K562 (cell line): ENCODE results near the gene HSDL1. TPM values are rescaled to one million over a fixed set of nuclear protein-coding genes. Genes with fewer than 3 reads are reported as not detected.

ENCODE experiments used
- ATAC-seq: fragments of 200-7000 bp; cut with Tn5 transposase; 3 replicates; pipeline ENCODE4 v1.9.1; 2020; ENCODE audit warnings: moderate library complexity
- BruUV-seq: library from RNA; stranded (reverse); fragments of 400-500 nt; replicated peaks from 2 replicates; lab custom pipeline; 2021; lab: Mats Ljungman, UMichigan
- CTCF ChIA-PET: fragments of 300-600 bp; formaldehyde crosslinking; extraction: SDS; loops from one replicate; lab custom pipeline; 2021; ENCODE audit warnings: low intra/inter-chr PET ratio; lab: Yijun Ruan, JAX
- POLR2A ChIA-PET: fragments of 300-600, 350-650 bp; sonication (Branson Sonifier 250); formaldehyde crosslinking; extraction: SDS; loops from one replicate; lab custom pipeline; 2021; ENCODE audit warnings: antibody characterized with exemption, inconsistent platforms; lab: Yijun Ruan, JAX
- DNase-seq, 4 experiments: peaks; one replicate each; pipeline versions ENCODE4 v3.0.0 to v3.0.0-alpha.2; 2011 to 2018; ENCODE audit warnings: low spot score in 3 of 4, mixed read lengths in 3 of 4; ENCODE audit errors: extremely low read depth in 1 of 4
- FAIRE-seq: peaks from 2 replicates; lab custom pipeline; 2011; peaks lifted over from hg19 to GRCh38; lab: Jason Lieb, UNC
- H2AFZ ChIP-seq: 2 replicates; pipeline ENCODE4 v1.6.0; 2011; ENCODE audit warnings: low read depth, low read length, control low read depth, inconsistent platforms
- H3K27ac ChIP-seq: fragments of 200-600 bp; 3 replicates; pipeline ENCODE4 v1.8.0; 2011; ENCODE audit warnings: low read depth, mild to moderate bottlenecking, control low read depth, inconsistent platforms, low read length, moderate library complexity, mixed read lengths; ENCODE audit errors: extremely low read depth
- H3K27me3 ChIP-seq, 2 experiments: fragments of 300-600 bp in 1 of 2; 2 replicates in 1 of 2; 3 replicates in 1 of 2; pipeline versions ENCODE4 v1.6.0 to v1.8.0; 2011; ENCODE audit warnings: inconsistent platforms in 2 of 2, low read length in 2 of 2, mild to moderate bottlenecking in 1 of 2, mixed read lengths in 1 of 2, moderate library complexity in 1 of 2; ENCODE audit not compliant: control insufficient read depth in 2 of 2, insufficient read depth in 2 of 2
- H3K36me3 ChIP-seq: fragments of 300-600 bp; 3 replicates; pipeline ENCODE4 v1.8.0; 2011; ENCODE audit warnings: mild to moderate bottlenecking, low read length, inconsistent platforms; ENCODE audit not compliant: control insufficient read depth, insufficient read depth
- H3K4me1 ChIP-seq, 2 experiments: fragments of 200-600 bp in 1 of 2; replicated peaks in 1 of 2; 2 replicates in 1 of 2; 3 replicates in 1 of 2; pipeline versions ENCODE4 v1.5.1 to v1.8.0; 2011; ENCODE audit warnings: inconsistent platforms in 2 of 2, low read length in 2 of 2, mild to moderate bottlenecking in 1 of 2, mixed read lengths in 1 of 2, moderate library complexity in 1 of 2; ENCODE audit not compliant: control insufficient read depth in 2 of 2, insufficient read depth in 2 of 2
- H3K4me2 ChIP-seq: 2 replicates; pipeline ENCODE4 v1.6.1; 2011; ENCODE audit warnings: low read length, control low read depth, inconsistent platforms, mixed read lengths; ENCODE audit not compliant: insufficient read depth
- H3K4me3 ChIP-seq: fragments of 200-600 bp; sonication (generic), shearing (Covaris generic); 2 replicates; pipeline ENCODE4 v1.5.1; 2016; ENCODE audit warnings: control low read depth, inconsistent platforms
- H3K79me2 ChIP-seq: fragments of 200-600 bp; 3 replicates; pipeline ENCODE4 v1.8.0; 2011; ENCODE audit warnings: low read length, inconsistent platforms; ENCODE audit not compliant: control insufficient read depth, insufficient read depth
- H3K9ac ChIP-seq, 2 experiments: 2 replicates each; pipeline versions ENCODE4 v1.6.0 to v1.6.1; 2011; ENCODE audit warnings: low read depth in 2 of 2, low read length in 2 of 2, control low read depth in 1 of 2, inconsistent platforms in 1 of 2, mild to moderate bottlenecking in 1 of 2, mixed read lengths in 1 of 2; ENCODE audit not compliant: insufficient read depth in 1 of 2
- H3K9me1 ChIP-seq: one replicate; pipeline ENCODE4 v1.6.0; 2011; ENCODE audit warnings: inconsistent platforms, mild to moderate bottlenecking, low read length, moderate library complexity; ENCODE audit not compliant: control insufficient read depth, insufficient read depth
- H3K9me3 ChIP-seq: replicated peaks from 2 replicates; pipeline ENCODE4 v1.5.1; 2011; ENCODE audit warnings: low read depth, low read length, inconsistent platforms; ENCODE audit not compliant: control insufficient read depth, insufficient read depth
- H4K20me1 ChIP-seq: replicated peaks from 2 replicates; pipeline ENCODE4 v1.6.1; 2011; ENCODE audit warnings: low read length, inconsistent platforms, mixed read lengths; ENCODE audit not compliant: control insufficient read depth, insufficient read depth
- ADNP ChIP-seq: fragments of 200-800 bp; sonication (Bioruptor generic); IDR thresholded peaks from 2 replicates; pipeline ENCODE4 v1.6.1; 2016; ENCODE audit warnings: missing genetic modification characterization, missing compliant biosample characterization
- ARID1B ChIP-seq: fragments of 450-650 bp; IDR thresholded peaks from 2 replicates; pipeline ENCODE4 v1.6.1; 2016; ENCODE audit warnings: antibody characterized with exemption, mild to moderate bottlenecking, inconsistent platforms
- CBX3 ChIP-seq, 2 experiments: IDR thresholded peaks; 1 replicate in 1 of 2; 2 replicates in 1 of 2; pipeline ENCODE4 v1.6.1; 2012; ENCODE audit warnings: inconsistent platforms in 2 of 2, low read length in 2 of 2, borderline replicate concordance in 1 of 2, control low read depth in 1 of 2
- EGR1 ChIP-seq: fragments of 450-650 bp; conservative IDR thresholded peaks from 2 replicates; pipeline ENCODE4 v1.6.1; 2017; ENCODE audit warnings: mild to moderate bottlenecking
- FOXP1 ChIP-seq: sonication (generic); formaldehyde crosslinking; IDR thresholded peaks from 2 replicates; pipeline ENCODE4 v1.8.0; 2022; ENCODE audit warnings: mild to moderate bottlenecking, missing genetic modification reagents
- ILF3 ChIP-seq: fragments of 450-650 bp; IDR thresholded peaks from 2 replicates; pipeline ENCODE4 v1.6.1; 2018; ENCODE audit warnings: antibody characterized with exemption, mild to moderate bottlenecking, moderate library complexity, borderline replicate concordance
- KDM1A ChIP-seq, 2 experiments: fragments of 450-650 bp; IDR thresholded peaks; 2 replicates each; pipeline ENCODE4 v1.6.1; 2016; ENCODE audit warnings: mild to moderate bottlenecking in 2 of 2
- L3MBTL2 ChIP-seq: fragments of 450-650 bp; IDR thresholded peaks from 2 replicates; pipeline ENCODE4 v1.6.1; 2016; ENCODE audit warnings: mild to moderate bottlenecking, moderate library complexity
- RBBP5 ChIP-seq: fragments of 200-600 bp; sonication (generic); IDR thresholded peaks from 2 replicates; pipeline ENCODE4 v1.6.1; 2012; ENCODE audit warnings: borderline replicate concordance, mild to moderate bottlenecking, low read length, control low read depth, inconsistent platforms; ENCODE audit not compliant: insufficient read depth, poor library complexity, severe bottlenecking
- SAP30 ChIP-seq: fragments of 200-600 bp; sonication (generic); IDR thresholded peaks from 2 replicates; pipeline ENCODE4 v1.6.1; 2012; ENCODE audit warnings: borderline replicate concordance, low read depth, mild to moderate bottlenecking, moderate library complexity, low read length, control low read depth, inconsistent platforms; ENCODE audit not compliant: insufficient read depth, poor library complexity, severe bottlenecking
- SMARCC2 ChIP-seq: fragments of 450-650 bp; IDR thresholded peaks from 2 replicates; pipeline ENCODE4 v1.6.1; 2017; ENCODE audit warnings: antibody characterized with exemption, moderate library complexity, mild to moderate bottlenecking, low read depth
- SMARCE1 ChIP-seq: fragments of 450-650 bp; IDR thresholded peaks from 2 replicates; pipeline ENCODE4 v1.7.1; 2016; ENCODE audit warnings: mild to moderate bottlenecking
- SREBF2 ChIP-seq: sonication (generic); formaldehyde crosslinking; IDR thresholded peaks from 2 replicates; pipeline ENCODE4 v1.4.0; 2020; ENCODE audit warnings: mild to moderate bottlenecking, missing genetic modification reagents
- SRF ChIP-seq, 2 experiments: fragments of 250-450, 450-650 bp in 1 of 2; sonication (Bioruptor Pico) in 1 of 2; sonication (generic) in 1 of 2; formaldehyde crosslinking; IDR thresholded peaks; 2 replicates each; pipeline versions ENCODE4 v1.5.0 to v1.5.1; 2020 to 2022; ENCODE audit warnings: mild to moderate bottlenecking in 1 of 2, missing genetic modification reagents in 1 of 2
- TRIM28 ChIP-seq: fragments of 450-650 bp; IDR thresholded peaks from 2 replicates; pipeline ENCODE4 v1.6.1; 2017
- U2AF1 ChIP-seq: fragments of 200-400 bp; formaldehyde crosslinking; optimal IDR thresholded peaks from 2 replicates; pipeline ENCODE3; 2017; ENCODE audit warnings: mild to moderate bottlenecking, low read depth, low read length, moderate library complexity
- ZBED1 ChIP-seq: IDR thresholded peaks from 2 replicates; pipeline ENCODE4 v1.6.1; 2014
- ZFX ChIP-seq: sonication (generic); formaldehyde crosslinking; IDR thresholded peaks from 2 replicates; pipeline ENCODE4 v1.8.0; 2022; ENCODE audit warnings: mild to moderate bottlenecking, missing genetic modification reagents, moderate library complexity
- WGBS: fragments of 100-300 bp; shearing (Covaris generic); methylation state at CpG from one replicate; pipeline ENCODE4 v1.1.6; 2016; ENCODE audit warnings: low coverage, mixed read lengths; ENCODE audit not compliant: insufficient coverage; ENCODE audit errors: missing lambda C conversion rate; 5-methylcytosine and 5-hydroxymethylcytosine counted together
- in situ Hi-C: fragments of 300-500 bp; cut with MboI; formaldehyde crosslinking; loops from 4 replicates; pipeline ENCODE4 v1.15.0; 2018; ENCODE audit warnings: inconsistent platforms, mixed read lengths
- intact Hi-C: fragments of 100-400 bp; cut with micrococcal nuclease; formaldehyde crosslinking; loops from 2 replicates; pipeline ENCODE4 v1.14.2; 2022
- polyA plus RNA-seq, 8 experiments: library from polyadenylated mRNA; depleted of rRNA in 4 of 8; stranded (reverse) in 5 of 8; unstranded in 3 of 8; fragments of >200 nt; fragmentation: Nextera tagmentation in 2 of 8; fragmentation: Illumina TruSeq in 1 of 8; extraction: Ambion mirVana in 2 of 8; extraction: Trizol in 1 of 8; gene quantifications; 2 replicates each; pipeline versions ENCODE4 v1.2.1 to v1.2.3, GENCODE V29; 2011 to 2014; ENCODE audit warnings: inconsistent platforms in 1 of 8, missing spikeins in 1 of 8
- total RNA-seq, 7 experiments: library from RNA; depleted of rRNA in 6 of 7; stranded (reverse); fragments of >200 nt in 6 of 7; fragmentation: Illumina TruSeq in 2 of 7; extraction: Trizol in 2 of 7; gene quantifications; 2 replicates each; pipeline versions ENCODE4 v1.2.1 to v1.2.3, GENCODE V29; 2011 to 2021; ENCODE audit warnings: low replicate concordance in 1 of 7
- TF ChIP-seq, protein P1 (sequence below): fragments of 200-800 bp; sonication (Bioruptor generic); IDR thresholded peaks from 2 replicates; pipeline ENCODE4 v1.6.1; 2017; ENCODE audit warnings: missing genetic modification characterization, missing compliant biosample characterization

HSDL1 gene
- total and polyA plus RNA-seq, 9 of the 15 experiments (the other 6 are each of a cell fraction or from before 2014, with no cell fraction given): 14.8 to 41.2 (median 27.7) TPM

DNA sequence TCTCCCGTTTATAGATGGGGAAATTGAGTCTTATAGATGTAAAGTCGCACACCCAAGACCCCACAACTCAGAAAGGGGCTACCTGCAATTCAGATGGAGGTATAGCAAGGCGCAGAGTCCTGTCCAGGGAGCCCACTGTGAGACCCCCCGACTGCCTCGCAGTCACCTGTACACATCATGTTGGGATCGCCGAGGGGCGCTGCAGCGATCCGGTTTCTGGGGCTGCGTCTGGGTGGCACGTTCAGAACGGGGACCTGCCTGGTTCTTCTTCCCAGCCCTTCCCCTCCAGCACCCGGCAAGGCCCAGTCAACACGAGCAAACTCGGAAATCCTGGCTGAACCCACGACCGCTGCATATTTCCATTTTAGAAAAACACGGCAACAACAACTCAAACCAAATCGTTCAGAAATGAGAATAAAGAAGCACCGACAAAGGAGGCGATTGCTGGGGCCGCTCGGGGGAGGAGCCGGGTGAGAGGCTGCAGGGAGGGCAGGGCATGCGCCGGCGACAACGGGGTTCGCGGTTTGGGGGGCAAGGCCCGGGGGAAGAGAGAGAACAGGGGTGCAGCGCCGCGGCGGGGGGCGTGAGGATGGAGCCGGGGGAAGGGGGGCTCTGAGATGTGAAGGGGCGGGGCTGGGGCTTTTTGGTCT, 643 bp downstream of the HSDL1 start (continued):
- TF ChIP-seq SMARCE1 (no peak; the same call in 1 of the 2 replicates), KDM1A (IDR thresholded peaks at IDR 0.05) (peak in 1 of 2 experiments; percentile 82; a peak in 1 of 4 replicates), SMARCC2 (0 out of 2 replicates have a peak, but pooled peaks have one; percentile 40), U2AF1 (no peak), ZFX (peak; percentile 27; the same call in 1 of the 2 replicates)

DNA sequence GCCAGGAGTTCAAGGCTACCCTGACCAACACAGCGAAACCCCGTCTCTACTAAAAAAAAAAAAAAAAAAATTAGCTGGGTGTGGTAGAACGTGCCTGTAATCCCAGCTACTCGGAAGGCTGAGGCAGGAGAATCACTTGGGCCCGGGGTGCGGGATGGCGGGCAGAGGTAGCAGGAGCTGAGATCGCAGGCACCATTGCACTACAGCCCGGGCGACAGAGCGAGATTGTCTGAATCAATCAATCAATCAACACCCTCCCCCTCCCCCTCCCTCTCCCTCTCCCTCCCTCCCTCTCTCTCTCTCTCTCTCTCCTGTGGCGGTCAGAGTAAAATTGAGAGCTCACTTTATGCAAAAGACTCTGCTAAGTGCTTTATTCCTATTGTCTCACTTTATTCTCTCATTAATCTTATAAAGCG, 1.2 kb downstream of the HSDL1 start:
- Histone ChIP-seq H3K4me2 (peak overlapping the region; percentile 85), H3K27me3 (peaks cover 2 to 9% of the 10 kb centered on the region in 2 experiments; a peak in 3 of 5 replicates), H3K36me3 (no peaks in the 10 kb centered on the region), H2AFZ (peak overlapping the region; percentile 78), H3K9me3 (no peaks in the 10 kb centered on the region), H3K9me1 (no peaks in the 10 kb centered on the region), H3K27ac (peak overlapping the region; percentile 61; the same call in 1 of the 3 replicates), H3K4me1 (peaks cover 15 to 30% of the 10 kb centered on the region in 2 experiments; a peak in 4 of 5 replicates), H3K4me3 (peak overlapping the region; percentile 75), H3K79me2 (peaks cover 41% of the 10 kb centered on the region), H4K20me1 (no peaks in the 10 kb centered on the region), H3K9ac (peak overlapping the region; percentile 57 to 62; a peak in 3 of 4 replicates)
- POLR2A ChIA-PET: interaction anchor here (0.6 to 0.9 kb wide), 4 partner anchors 11 to 213 kb away, joined by 3 to 4 read pairs (median 3); partner anchors contain the start of gene MBTPS1
- intact Hi-C loops: loop anchor here (2.0 kb wide), 1 partner anchor 59 kb away; no protein-coding TSS in a partner anchor
- ATAC-seq (0 out of 3 replicates have a peak, but pooled peaks have one; percentile 1), DNase-seq (peak in 1 of 4 experiments; percentile 68), FAIRE-seq (no peak)
- WGBS: 20% methylated on average over 8 of the region's 13 CpGs
- no TSS peak for BruUV-seq
- CTCF ChIA-PET: interaction anchor here (0.5 to 1.6 kb wide), 2 partner anchors 11 to 56 kb away, joined by 3 read pairs; no protein-coding TSS in a partner anchor
- in situ Hi-C loops: no loop called here
- TF ChIP-seq ILF3: no peak
- TF ChIP-seq RBBP5: peak; percentile 1
- TF ChIP-seq TRIM28: no peak
- TF ChIP-seq FOXP1 (CRISPR knock-in tag): no peak
- TF ChIP-seq EGR1: no peak
- TF ChIP-seq ARID1B: 0 out of 2 replicates have a peak, but pooled peaks have one; percentile 15
- TF ChIP-seq, protein P1, sequence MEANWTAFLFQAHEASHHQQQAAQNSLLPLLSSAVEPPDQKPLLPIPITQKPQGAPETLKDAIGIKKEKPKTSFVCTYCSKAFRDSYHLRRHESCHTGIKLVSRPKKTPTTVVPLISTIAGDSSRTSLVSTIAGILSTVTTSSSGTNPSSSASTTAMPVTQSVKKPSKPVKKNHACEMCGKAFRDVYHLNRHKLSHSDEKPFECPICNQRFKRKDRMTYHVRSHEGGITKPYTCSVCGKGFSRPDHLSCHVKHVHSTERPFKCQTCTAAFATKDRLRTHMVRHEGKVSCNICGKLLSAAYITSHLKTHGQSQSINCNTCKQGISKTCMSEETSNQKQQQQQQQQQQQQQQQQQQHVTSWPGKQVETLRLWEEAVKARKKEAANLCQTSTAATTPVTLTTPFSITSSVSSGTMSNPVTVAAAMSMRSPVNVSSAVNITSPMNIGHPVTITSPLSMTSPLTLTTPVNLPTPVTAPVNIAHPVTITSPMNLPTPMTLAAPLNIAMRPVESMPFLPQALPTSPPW (CRISPR knock-in tag): peak; percentile 64
- TF ChIP-seq L3MBTL2: no peak
- peak in 1 of 2 experiments; percentile 99; a peak in 2 of 4 replicates for TF ChIP-seq KDM1A (IDR thresholded peaks at IDR 0.05)
- TF ChIP-seq SAP30: no peak
- 0 out of 2 replicates have a peak, but pooled peaks have one; percentile 18 for TF ChIP-seq ADNP
- no peak for TF ChIP-seq ZBED1
- no peak for TF ChIP-seq CBX3 (IDR thresholded peaks at IDR 0.05; ENCODE audit: borderline replicate concordance in 1 of 2, low read length in 2 of 2)
- no peak for TF ChIP-seq SRF (CRISPR knock-in tag; IDR thresholded peaks at IDR 0.05)
- no peak for TF ChIP-seq SREBF2 (CRISPR knock-in tag)
